Right atrium auricular region (tissue), 2 donors: ENCODE results near the gene ADGRV1. TPM values are rescaled to one million over a fixed set of nuclear protein-coding genes. Genes with fewer than 3 reads are reported as not detected.
A peak's percentile ranks its signal among the peaks of the same experiment; 100 is the strongest.

Source experiments
- DNase-seq: peaks from one replicate; pipeline ENCODE4 v3.0.0-alpha.2; 2019; ENCODE audit warnings: low spot score
- H3K27ac ChIP-seq, 2 donors: fragments of 200-600 bp; sonication (generic); 1 replicate in 1 of 2; 2 replicates in 1 of 2; pipeline ENCODE4 v1.5.1; 2016 to 2019
- H3K27me3 ChIP-seq, 2 donors: fragments of 200-600 bp; sonication (generic); one replicate each; pipeline versions ENCODE4 v1.5.1 to v1.6.0; 2017 to 2019
- H3K36me3 ChIP-seq: fragments of 200-600 bp; sonication (generic); one replicate; pipeline ENCODE4 v1.5.1; 2016
- H3K4me1 ChIP-seq, 2 donors: fragments of 200-600 bp; sonication (generic); one replicate each; pipeline versions ENCODE4 v1.5.1 to v1.6.0; 2017 to 2019
- H3K4me3 ChIP-seq, 2 donors: fragments of 200-600 bp; sonication (generic); 1 replicate in 1 of 2; 2 replicates in 1 of 2; pipeline ENCODE4 v1.5.1; 2017 to 2019; ENCODE audit warnings: mild to moderate bottlenecking in 1 of 2, moderate library complexity in 1 of 2
- H3K9me3 ChIP-seq, 2 donors: fragments of 200-600 bp; sonication (generic); one replicate each; pipeline ENCODE4 v1.5.1; 2019
- CTCF ChIP-seq, 2 donors: fragments of 200-600 bp; sonication (generic); IDR thresholded peaks; one replicate each; pipeline ENCODE4 v1.5.1; 2019; ENCODE audit warnings: antibody characterized with exemption in 2 of 2
- total RNA-seq, 2 donors: library from RNA; depleted of rRNA; stranded (reverse); fragments of >200 nt; gene quantifications; one replicate each; pipeline ENCODE4 v1.1.0, GENCODE V29; 2016

The ADGRV1 gene
- total RNA-seq, 2 donors from 2014 or later: 1.4 to 1.8 TPM

DNA sequence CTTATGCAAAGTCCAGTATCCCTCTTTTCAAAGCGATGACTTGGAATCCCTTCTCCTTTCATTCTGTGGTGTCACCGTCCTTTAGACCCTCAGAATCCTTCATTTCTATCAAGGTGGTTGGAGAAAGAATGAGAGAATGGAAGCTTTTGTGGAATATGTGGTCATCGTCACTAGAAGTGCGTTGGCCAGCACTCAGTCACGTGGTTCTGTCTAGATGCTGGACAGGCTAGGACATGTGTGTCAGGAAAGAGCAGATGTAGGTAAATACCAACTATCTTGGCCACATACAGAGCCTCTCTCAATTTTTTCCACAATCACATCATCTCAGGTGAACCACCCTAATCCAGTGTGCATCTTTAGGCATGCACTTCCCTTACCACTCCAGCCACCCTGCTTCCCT is 618.5 kb downstream of the ADGRV1 start:
- Histone ChIP-seq H3K27me3 (no peaks in the 10 kb centered on the region), H3K27ac (peak overlapping the region in 1 of 2 donors; percentile 30), H3K4me3 (no peak overlapping the region), H3K36me3 (no peaks in the 10 kb centered on the region), H3K4me1 (peaks cover 0 to 6% of the 10 kb centered on the region in 2 donors), H3K9me3 (no peaks in the 10 kb centered on the region)
- no peak for DNase-seq
- TF ChIP-seq CTCF (IDR thresholded peaks at IDR 0.05): no peak

- Histone ChIP-seq H3K36me3 (no peaks in the 10 kb centered on the region), H3K27me3 (no peaks in the 10 kb centered on the region), H3K4me1 (peaks cover 0 to 6% of the 10 kb centered on the region in 2 donors), H3K27ac (peak overlapping the region in 1 of 2 donors; percentile 30), H3K9me3 (no peaks in the 10 kb centered on the region), H3K4me3 (no peak overlapping the region)
- TF ChIP-seq CTCF (IDR thresholded peaks at IDR 0.05): no peak
- DNase-seq: no peak
Measured at GRCh38 chr5:91177639-91178038, 619.0 kb downstream of the ADGRV1 start.

GRCh38 chr5:91178461-91178860 is 619.9 kb downstream of the ADGRV1 start:
- Histone ChIP-seq H3K4me3 (no peak overlapping the region), H3K4me1 (peaks cover 0 to 6% of the 10 kb centered on the region in 2 donors), H3K36me3 (no peaks in the 10 kb centered on the region), H3K27ac (peak overlapping the region in 1 of 2 donors; percentile 36), H3K27me3 (no peaks in the 10 kb centered on the region), H3K9me3 (no peaks in the 10 kb centered on the region)
- DNase-seq: no peak
- TF ChIP-seq CTCF (IDR thresholded peaks at IDR 0.05): no peak

- Histone ChIP-seq H3K36me3 (no peaks in the 10 kb centered on the region), H3K4me3 (no peak overlapping the region), H3K27ac (peak overlapping the region in 1 of 2 donors; percentile 36), H3K9me3 (no peaks in the 10 kb centered on the region), H3K4me1 (peaks cover 0 to 6% of the 10 kb centered on the region in 2 donors), H3K27me3 (no peaks in the 10 kb centered on the region)
- TF ChIP-seq CTCF (IDR thresholded peaks at IDR 0.05): no peak
- DNase-seq: no peak
Measured at GRCh38 chr5:91179018-91179417, 620.4 kb downstream of the ADGRV1 start.

DNA sequence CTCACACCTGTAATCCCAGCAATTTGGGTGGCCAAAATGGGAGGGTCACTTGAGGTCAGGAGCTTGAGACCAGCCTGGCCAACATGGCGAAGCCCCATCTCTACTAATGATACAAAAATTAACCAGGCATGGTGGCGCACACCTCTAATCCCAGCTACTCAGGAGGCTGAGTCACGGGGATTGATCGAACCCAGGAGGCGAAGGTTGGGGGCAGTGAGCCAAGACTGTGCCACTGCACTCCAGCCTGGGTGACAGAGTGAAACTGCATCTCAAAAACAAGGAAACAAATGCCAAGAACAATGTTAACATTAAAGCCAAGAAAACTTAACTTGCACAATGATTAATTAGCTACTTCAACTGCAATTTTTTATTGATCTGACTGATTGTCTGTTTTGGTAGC is 621.9 kb downstream of the ADGRV1 start:
- Histone ChIP-seq H3K4me3 (no peak overlapping the region), H3K4me1 (peaks cover 0 to 6% of the 10 kb centered on the region in 2 donors), H3K27me3 (no peaks in the 10 kb centered on the region), H3K27ac (no peak overlapping the region), H3K9me3 (no peaks in the 10 kb centered on the region), H3K36me3 (no peaks in the 10 kb centered on the region)
- no peak for TF ChIP-seq CTCF (IDR thresholded peaks at IDR 0.05)
- no peak for DNase-seq

DNA sequence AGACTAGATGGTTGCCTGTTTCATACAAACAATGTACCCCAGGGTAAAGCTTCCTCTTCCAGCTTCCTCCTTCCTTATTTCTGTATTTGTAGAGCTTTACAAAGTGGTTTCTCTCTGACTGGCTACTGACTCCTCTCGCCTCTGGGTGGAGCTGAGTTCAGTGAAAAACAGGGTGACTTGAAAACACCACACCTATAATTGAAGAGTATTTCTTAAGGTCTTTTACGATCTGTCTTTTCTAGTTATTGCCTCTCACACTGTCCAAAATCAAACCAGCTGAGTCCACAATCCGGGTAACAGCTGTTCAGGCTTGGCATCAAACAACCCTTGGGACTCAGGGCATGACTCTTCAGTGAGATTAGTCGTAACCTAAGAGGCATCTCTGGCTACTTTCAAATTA is 624.2 kb downstream of the ADGRV1 start:
- peak; percentile 68 for DNase-seq
- Histone ChIP-seq H3K36me3 (no peaks in the 10 kb centered on the region), H3K4me3 (no peak overlapping the region), H3K27me3 (no peaks in the 10 kb centered on the region), H3K27ac (peak overlapping the region; percentile 27 to 47), H3K4me1 (peaks cover 0 to 3% of the 10 kb centered on the region in 2 donors), H3K9me3 (no peaks in the 10 kb centered on the region)
- TF ChIP-seq CTCF (IDR thresholded peaks at IDR 0.05): peak in 1 of 2 donors; percentile 45
